NCI-H446 (cell line): ENCODE measurements around the gene RNF13.
"Not testable (repeated sequence)": the region's sequence is repeated elsewhere in the genome, so short reads cannot be mapped to it uniquely, and the experiment has no call there.

Experiments
- DNase-seq, 2 experiments: peaks; one replicate each; lab custom pipeline; 2025; lab: John Stamatoyannopoulos, UW

The RNF13 gene

GRCh38 chr3:149957361-149958125 is 144.5 kb downstream of the RNF13 start:
- DNase-seq, result no peak

- DNase-seq, result no peak
Measured at GRCh38 chr3:149958171-149958796, 145.3 kb downstream of the RNF13 start.

- no peak for DNase-seq
Measured at GRCh38 chr3:149959443-149959842, 146.4 kb downstream of the RNF13 start.

- DNase-seq, result no peak
Measured at GRCh38 chr3:149963485-149963884, 150.5 kb downstream of the RNF13 start.

- peak in 1 of 2 experiments; percentile 25 for DNase-seq
Measured at GRCh38 chr3:149964291-149964690, 151.3 kb downstream of the RNF13 start.

GRCh38 chr3:149965278-149965677 is 152.3 kb downstream of the RNF13 start:
- no peak for DNase-seq

GRCh38 chr3:149967086-149967685 is 154.2 kb downstream of the RNF13 start:
- peak; percentile 70 to 83 for DNase-seq

- DNase-seq, result peak; percentile 42 to 43
Measured at GRCh38 chr3:149968216-149968615, 155.2 kb downstream of the RNF13 start.

- peak; percentile 68 to 85 for DNase-seq
Measured at GRCh38 chr3:149969110-149969939, 156.3 kb downstream of the RNF13 start.

GRCh38 chr3:149969940-149970715 is 157.1 kb downstream of the RNF13 start:
- peak; percentile 68 to 75 for DNase-seq

- DNase-seq, result peak; percentile 89 to 96
Measured at GRCh38 chr3:149970716-149971402, 157.8 kb downstream of the RNF13 start, which contains the start of gene PFN2. Gene PFN2, minus strand, starts transcription at chr3:149970895. Its CDS starts 39 bp downstream, at chr3:149970856.

GRCh38 chr3:149971403-149972075 is 158.5 kb downstream of the RNF13 start:
- DNase-seq, result peak; percentile 84 to 93

- DNase-seq, result no peak
Measured at GRCh38 chr3:149975919-149976318, 162.9 kb downstream of the RNF13 start.

- DNase-seq, result no peak
Measured at GRCh38 chr3:149977386-149977785, 164.4 kb downstream of the RNF13 start.

GRCh38 chr3:149981979-149982378 is 169.0 kb downstream of the RNF13 start:
- DNase-seq, result not testable (repeated sequence)

GRCh38 chr3:149983053-149983452 is 170.0 kb downstream of the RNF13 start:
- DNase-seq, result not testable (repeated sequence)

GRCh38 chr3:149983628-149984027 is 170.6 kb downstream of the RNF13 start:
- DNase-seq, result no peak

- no peak for DNase-seq
Measured at GRCh38 chr3:149989307-149989706, 176.3 kb downstream of the RNF13 start.

- no peak for DNase-seq
Measured at GRCh38 chr3:149990423-149990948, 177.5 kb downstream of the RNF13 start.
